Gastroesophageal sphincter (tissue), 3 donors: ENCODE data around the gene TFF3.

Experiments used
- CTCF ChIP-seq, 4 experiments: fragments of 200-600 bp in 2 of 4; fragments of 450-650 bp in 2 of 4; sonication (generic) in 1 of 4; IDR thresholded peaks; one replicate each; pipeline ENCODE4 v1.5.1; 2017 to 2019; ENCODE audit warnings: antibody characterized with exemption in 4 of 4, mild to moderate bottlenecking in 2 of 4, moderate library complexity in 2 of 4
- EP300 ChIP-seq: sonication (generic); formaldehyde crosslinking; IDR thresholded peaks from one replicate; pipeline ENCODE4 v1.6.1; 2017; ENCODE audit warnings: antibody characterized with exemption, mild to moderate bottlenecking
- POLR2A ChIP-seq, 2 donors: fragments of 450-650 bp; IDR thresholded peaks; one replicate each; pipeline ENCODE4 v1.6.1; 2017; ENCODE audit warnings: antibody characterized with exemption in 2 of 2, mild to moderate bottlenecking in 2 of 2, moderate library complexity in 1 of 2
- POLR2AphosphoS5 ChIP-seq: sonication (generic); formaldehyde crosslinking; IDR thresholded peaks from one replicate; pipeline ENCODE4 v1.6.1; 2017; ENCODE audit warnings: antibody characterized with exemption

GRCh38 chr21:42357307-42357706 is 42.1 kb upstream of the TFF3 start:
- TF ChIP-seq POLR2A (IDR thresholded peaks at IDR 0.05) = no peak
- TF ChIP-seq CTCF (IDR thresholded peaks at IDR 0.05) = no peak
- TF ChIP-seq EP300 = no peak
- TF ChIP-seq POLR2AphosphoS5 = no peak
